T-cell (primary cell): ENCODE data around the gene SLC7A10. TPM values are rescaled to one million over a fixed set of nuclear protein-coding genes. Genes with fewer than 3 reads are reported as not detected.

ENCODE experiments used
- ATAC-seq, 4 experiments: fragments of 200-7000 bp in 3 of 4; fragments of 150-1000 bp in 1 of 4; cut with Tn5 transposase; replicated peaks in 1 of 4; 1 replicate in 3 of 4; 2 replicates in 1 of 4; pipeline ENCODE4 v1.10.0; 2021; ENCODE audit warnings: moderate library complexity in 3 of 4, mild to moderate bottlenecking in 2 of 4, moderate number of reproducible peaks in 1 of 4
- CTCF ChIA-PET, 2 donors: fragments of 300-600 bp; sonication (Branson Sonifier 250); formaldehyde crosslinking; loops; one replicate each; lab custom pipeline; 2022; ENCODE audit warnings: antibody characterized with exemption in 2 of 2; lab: Charles Lee
- POLR2A ChIA-PET, 2 donors: fragments of 300-600 bp; sonication (Branson Sonifier 250); formaldehyde crosslinking; loops; one replicate each; lab custom pipeline; 2022; ENCODE audit warnings: antibody characterized with exemption in 2 of 2; lab: Charles Lee
- DNase-seq, 35 experiments: peaks; one replicate each; pipeline versions ENCODE4 v3.0.0 to v3.0.0-alpha.2; 2013 to 2023
- H3K27ac ChIP-seq: one replicate; pipeline ENCODE4 v1.5.1; 2013; ENCODE audit warnings: low read length
- H3K27me3 ChIP-seq, 2 experiments: replicated peaks in 1 of 2; 1 replicate in 1 of 2; 2 replicates in 1 of 2; pipeline versions ENCODE4 v1.6.1 to v1.7.0; 2013; ENCODE audit warnings: low read length in 1 of 2, mixed read lengths in 1 of 2; ENCODE audit not compliant: control insufficient read depth in 2 of 2, insufficient read depth in 2 of 2; ENCODE audit errors: extremely low read depth in 1 of 2
- H3K36me3 ChIP-seq, 2 donors: 1 replicate in 1 of 2; 2 replicates in 1 of 2; pipeline versions ENCODE4 v1.6.1 to v1.7.0; 2013; ENCODE audit warnings: low read length in 1 of 2; ENCODE audit not compliant: control insufficient read depth in 2 of 2, insufficient read depth in 1 of 2; ENCODE audit errors: extremely low read depth in 1 of 2
- H3K4me1 ChIP-seq, 2 experiments: 1 replicate in 1 of 2; 2 replicates in 1 of 2; pipeline versions ENCODE4 v1.6.1 to v1.7.0; 2013; ENCODE audit warnings: low read length in 2 of 2, mixed read lengths in 1 of 2; ENCODE audit not compliant: insufficient read depth in 2 of 2, control insufficient read depth in 1 of 2; ENCODE audit errors: extremely low read depth in 1 of 2
- H3K4me3 ChIP-seq, 2 donors: 1 replicate in 1 of 2; 2 replicates in 1 of 2; pipeline versions ENCODE4 v1.5.1 to v1.7.0; 2013; ENCODE audit warnings: mild to moderate bottlenecking in 2 of 2, low read length in 1 of 2, moderate library complexity in 1 of 2; ENCODE audit not compliant: control insufficient read depth in 1 of 2; ENCODE audit errors: extremely low read depth in 1 of 2
- H3K9me3 ChIP-seq: 2 replicates; pipeline ENCODE4 v1.7.0; 2013
- H3K27ac Mint-ChIP-seq, 2 donors: one replicate each; pipeline ENCODE4 v1.8.0; 2020 to 2021; ENCODE audit warnings: mild to moderate bottlenecking in 2 of 2, mixed read lengths in 2 of 2
- H3K27me3 Mint-ChIP-seq, 2 donors: one replicate each; pipeline ENCODE4 v1.8.0; 2021 to 2022; ENCODE audit warnings: mixed read lengths in 2 of 2
- H3K36me3 Mint-ChIP-seq: one replicate; pipeline ENCODE4 v1.8.0; 2021; ENCODE audit warnings: mixed read lengths
- H3K4me1 Mint-ChIP-seq, 3 donors: one replicate each; pipeline ENCODE4 v1.8.0; 2020 to 2022; ENCODE audit warnings: mixed read lengths in 3 of 3, mild to moderate bottlenecking in 1 of 3
- H3K4me3 Mint-ChIP-seq, 3 donors: one replicate each; pipeline ENCODE4 v1.8.0; 2020 to 2022; ENCODE audit warnings: mild to moderate bottlenecking in 3 of 3, mixed read lengths in 3 of 3, moderate library complexity in 3 of 3
- H3K9me3 Mint-ChIP-seq, 3 donors: one replicate each; pipeline ENCODE4 v1.8.0; 2020 to 2022; ENCODE audit warnings: mixed read lengths in 3 of 3
- WGBS: methylation state at CpG from one replicate; pipeline ENCODE4 v1.1.5; 2013; ENCODE audit warnings: missing lambda C conversion rate; ENCODE audit not compliant: insufficient coverage; 5-methylcytosine and 5-hydroxymethylcytosine counted together
- total RNA-seq, 35 experiments: library from RNA in 6 of 35; stranded (reverse) in 6 of 35; fragments of 120-200 nt in 1 of 35; gene quantifications; one replicate each; pipeline versions ENCODE4 v1.2.1 to v1.2.4 and lab custom pipeline; 2013 to 2026

SLC7A10 gene
- total RNA-seq, 5 donors from 2014 or later (not counting 1 experiment from before 2014, with no cell fraction given), result not detected

DNA sequence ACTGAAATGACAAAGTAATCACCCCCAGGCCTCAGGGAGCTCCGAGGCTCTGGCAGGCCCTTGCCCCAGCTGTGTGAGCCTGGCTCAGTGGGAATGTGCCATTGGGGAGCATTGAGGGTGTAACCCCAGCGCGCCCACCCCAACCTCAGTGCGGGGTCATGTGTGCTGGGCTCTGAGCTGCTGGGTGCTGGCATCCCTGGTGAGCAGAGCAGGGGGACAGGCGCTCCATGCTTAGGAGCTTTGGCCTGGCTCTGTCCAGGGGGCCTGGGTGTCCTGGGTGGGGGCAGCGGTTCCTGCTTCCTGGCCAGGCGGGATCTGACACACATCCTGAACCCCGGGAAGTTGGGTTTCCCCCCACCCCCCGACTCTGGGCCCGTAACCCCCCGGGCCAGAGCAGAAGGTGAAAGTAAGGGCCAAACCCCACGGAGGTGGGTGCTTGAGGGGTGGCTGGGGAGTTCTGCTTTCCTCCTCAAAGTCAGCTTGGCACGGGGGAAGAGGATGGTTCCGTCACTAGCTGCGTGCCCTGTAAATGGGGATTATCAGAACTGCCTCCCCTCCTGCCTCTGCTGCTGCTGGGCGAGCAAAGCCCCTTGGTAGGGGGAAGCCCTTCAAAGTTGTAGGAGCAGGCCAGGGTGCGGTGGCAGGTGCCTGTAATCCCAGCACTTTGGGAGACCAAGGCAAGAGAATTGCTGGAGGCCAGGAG lies 29.9 kb downstream of the SLC7A10 start:
- Histone ChIP-seq H3K9me3 (no peaks in the 10 kb centered on the region), H3K4me1 (peaks cover 0 to 4% of the 10 kb centered on the region in 2 experiments), H3K27ac (no peak overlapping the region), H3K36me3 (no peaks in the 10 kb centered on the region), H3K4me3 (no peak overlapping the region), H3K27me3 (peaks cover 0 to 51% of the 10 kb centered on the region in 2 experiments)
- no peak for ATAC-seq
- H3K9me3 Mint-ChIP-seq, result no peaks in the 10 kb centered on the region
- POLR2A ChIA-PET, result no interaction called here
- DNase-seq, result no peak
- H3K36me3 Mint-ChIP-seq, result no peaks in the 10 kb centered on the region
- peaks cover 0 to 6% (median 4%) of the 10 kb centered on the region in 3 donors for H3K4me1 Mint-ChIP-seq
- peaks cover 33 to 48% of the 10 kb centered on the region in 2 donors for H3K27me3 Mint-ChIP-seq
- CTCF ChIA-PET, result no interaction called here
- WGBS, result 89% methylated on average over 7 of the region's 17 CpGs
- peak overlapping the region in 1 of 3 donors; percentile 53 for H3K4me3 Mint-ChIP-seq
- H3K27ac Mint-ChIP-seq, result no peak overlapping the region

GRCh38 chr19:33194886-33195644 lies 30.6 kb downstream of the SLC7A10 start:
- DNase-seq (no peak), ATAC-seq (peak in 1 of 4 experiments; percentile 10)
- Mint-ChIP-seq H3K36me3 (no peaks in the 10 kb centered on the region), H3K27ac (no peak overlapping the region), H3K9me3 (no peaks in the 10 kb centered on the region), H3K27me3 (peaks cover 41 to 53% of the 10 kb centered on the region in 2 donors), H3K4me1 (peaks cover 0 to 6% (median 4%) of the 10 kb centered on the region in 3 donors), H3K4me3 (peak overlapping the region in 2 of 3 donors; percentile 31 to 53)
- WGBS, result 5% methylated on average over 38 of the region's 49 CpGs
- ChIA-PET POLR2A (no interaction called here), CTCF (no interaction called here)
- Histone ChIP-seq H3K4me1 (peaks cover 0 to 4% of the 10 kb centered on the region in 2 experiments), H3K36me3 (no peaks in the 10 kb centered on the region), H3K27ac (no peak overlapping the region), H3K27me3 (peaks cover 0 to 57% of the 10 kb centered on the region in 2 experiments), H3K4me3 (no peak overlapping the region), H3K9me3 (no peaks in the 10 kb centered on the region)

DNA sequence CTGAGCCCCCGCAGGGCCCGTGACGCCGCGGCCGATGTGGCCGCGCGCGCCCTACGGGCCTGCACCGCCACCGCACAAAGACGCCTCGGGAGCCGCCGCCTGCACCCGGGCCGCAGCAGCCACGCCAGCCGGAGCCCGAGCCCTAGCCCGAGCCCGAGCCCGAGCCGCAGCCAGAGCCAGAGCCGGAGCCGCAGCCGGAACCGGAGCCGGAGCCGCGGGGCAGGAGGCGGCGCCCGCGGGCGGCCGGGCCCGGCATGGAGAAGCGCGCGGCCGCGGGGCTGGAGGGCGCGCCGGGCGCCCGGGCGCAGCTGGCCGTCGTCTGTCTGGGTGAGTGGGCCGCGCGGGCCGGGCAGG lies 31.1 kb downstream of the SLC7A10 start:
- CTCF ChIA-PET, result no interaction called here
- Mint-ChIP-seq H3K4me1 (peaks cover 0 to 6% (median 4%) of the 10 kb centered on the region in 3 donors), H3K27ac (no peak overlapping the region), H3K36me3 (no peaks in the 10 kb centered on the region), H3K4me3 (no peak overlapping the region), H3K9me3 (no peaks in the 10 kb centered on the region), H3K27me3 (peaks cover 41 to 53% of the 10 kb centered on the region in 2 donors)
- peaks cover 0 to 4% of the 10 kb centered on the region in 2 experiments for H3K4me1 ChIP-seq
- H3K36me3 ChIP-seq, result no peaks in the 10 kb centered on the region
- peaks cover 0 to 57% of the 10 kb centered on the region in 2 experiments for H3K27me3 ChIP-seq
- DNase-seq (no peak), ATAC-seq (peak in 2 of 4 experiments; percentile 8 to 26)
- no peaks in the 10 kb centered on the region for H3K9me3 ChIP-seq
- POLR2A ChIA-PET, result no interaction called here
- under 1% methylated on average over 57 of the region's 57 CpGs for WGBS
- no peak overlapping the region for H3K4me3 ChIP-seq
- no peak overlapping the region for H3K27ac ChIP-seq

GRCh38 chr19:33193865-33194362 lies 31.7 kb downstream of the SLC7A10 start, which contains the start of gene LRP3:
Gene LRP3 (plus strand): TSS chr19:33194330. CDS start chr19:33194786, 456 bp downstream.
- ChIA-PET CTCF (no interaction called here), POLR2A (no interaction called here)
- peaks cover 37 to 51% of the 10 kb centered on the region in 2 donors for H3K27me3 Mint-ChIP-seq

DNA sequence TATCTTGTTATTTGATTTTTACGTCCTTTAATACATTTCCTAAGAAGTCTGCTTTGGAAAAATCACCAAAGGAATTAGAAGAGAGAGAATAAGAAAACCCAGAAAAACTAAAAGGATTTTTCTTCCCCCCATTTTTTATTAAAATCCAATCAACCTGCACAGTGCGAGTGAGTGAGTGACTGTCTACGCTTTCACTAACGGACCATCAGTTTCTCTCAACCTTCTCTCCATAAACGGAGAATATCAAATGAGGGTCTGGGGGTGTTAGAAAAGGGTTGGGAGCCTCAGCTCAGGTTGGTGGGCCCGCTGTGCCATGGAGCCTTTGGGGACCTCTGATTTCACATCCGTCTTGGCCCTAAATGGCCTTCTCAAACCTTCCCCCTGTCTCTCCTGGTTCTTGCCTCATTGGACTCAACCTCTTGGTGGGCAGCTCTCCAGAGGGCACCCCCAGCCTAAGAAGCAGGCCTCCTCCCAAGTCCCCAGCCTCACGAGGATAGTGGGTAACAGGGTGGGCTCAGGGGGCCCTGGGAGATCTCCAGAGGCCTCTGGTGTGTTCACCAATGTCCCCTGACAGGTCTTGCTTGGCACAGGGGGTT lies 32.3 kb downstream of the SLC7A10 start:
- no peaks in the 10 kb centered on the region for H3K36me3 ChIP-seq
- Mint-ChIP-seq H3K9me3 (no peaks in the 10 kb centered on the region), H3K4me1 (peaks cover 0 to 6% (median 4%) of the 10 kb centered on the region in 3 donors), H3K27ac (no peak overlapping the region), H3K36me3 (no peaks in the 10 kb centered on the region), H3K4me3 (peak overlapping the region; percentile 29 to 59 (median 37)), H3K27me3 (peaks cover 37 to 50% of the 10 kb centered on the region in 2 donors)
- ChIA-PET POLR2A (no interaction called here), CTCF (no interaction called here)
- no peak for ATAC-seq
- H3K4me3 ChIP-seq, result no peak overlapping the region
- H3K27ac ChIP-seq, result no peak overlapping the region
- H3K9me3 ChIP-seq, result no peaks in the 10 kb centered on the region
- peaks cover 0 to 54% of the 10 kb centered on the region in 2 experiments for H3K27me3 ChIP-seq
- H3K4me1 ChIP-seq, result peaks cover 0 to 4% of the 10 kb centered on the region in 2 experiments
- DNase-seq, result no peak
- WGBS, result 40% methylated on average over 1 of the region's 8 CpGs

More at GRCh38 chr19:33193865-33194362, 31.7 kb downstream of the SLC7A10 start, which contains the start of gene LRP3:
- ATAC-seq, result no peak
- WGBS, result 9% methylated on average over 43 of the region's 50 CpGs
- H3K27me3 ChIP-seq, result peaks cover 0 to 57% of the 10 kb centered on the region in 2 experiments
- Mint-ChIP-seq H3K4me1 (peaks cover 0 to 6% (median 4%) of the 10 kb centered on the region in 3 donors), H3K27ac (no peak within 1 kb of the TSS), H3K36me3 (no peaks in the 10 kb centered on the region), H3K4me3 (peak within 1 kb of the TSS; percentile 29 to 59 (median 37)), H3K9me3 (no peaks in the 10 kb centered on the region)
- no peaks in the 10 kb centered on the region for H3K9me3 ChIP-seq
- H3K4me1 ChIP-seq, result peaks cover 0 to 4% of the 10 kb centered on the region in 2 experiments
- no peak within 1 kb of the TSS for H3K4me3 ChIP-seq
- H3K27ac ChIP-seq, result no peak within 1 kb of the TSS
- no peaks in the 10 kb centered on the region for H3K36me3 ChIP-seq
- no peak for DNase-seq

GRCh38 chr19:33192010-33192409 lies 33.6 kb downstream of the SLC7A10 start:
- CTCF ChIA-PET, result no interaction called here
- Histone ChIP-seq H3K4me1 (peaks cover 0 to 6% of the 10 kb centered on the region in 2 experiments), H3K27ac (no peak overlapping the region), H3K36me3 (no peaks in the 10 kb centered on the region), H3K27me3 (peaks cover 0 to 50% of the 10 kb centered on the region in 2 experiments), H3K4me3 (no peak overlapping the region), H3K9me3 (no peaks in the 10 kb centered on the region)
- DNase-seq, result no peak
- no peaks in the 10 kb centered on the region for H3K9me3 Mint-ChIP-seq
- H3K36me3 Mint-ChIP-seq, result no peaks in the 10 kb centered on the region
- no peak overlapping the region for H3K27ac Mint-ChIP-seq
- ATAC-seq, result no peak
- WGBS, result 88% methylated on average over 4 of the region's 7 CpGs
- H3K4me3 Mint-ChIP-seq, result no peak overlapping the region
- POLR2A ChIA-PET, result no interaction called here
- H3K4me1 Mint-ChIP-seq, result peaks cover 0 to 7% (median 6%) of the 10 kb centered on the region in 3 donors
- peaks cover 34 to 49% of the 10 kb centered on the region in 2 donors for H3K27me3 Mint-ChIP-seq
